ENCODE data around the gene MIOX.

DNA sequence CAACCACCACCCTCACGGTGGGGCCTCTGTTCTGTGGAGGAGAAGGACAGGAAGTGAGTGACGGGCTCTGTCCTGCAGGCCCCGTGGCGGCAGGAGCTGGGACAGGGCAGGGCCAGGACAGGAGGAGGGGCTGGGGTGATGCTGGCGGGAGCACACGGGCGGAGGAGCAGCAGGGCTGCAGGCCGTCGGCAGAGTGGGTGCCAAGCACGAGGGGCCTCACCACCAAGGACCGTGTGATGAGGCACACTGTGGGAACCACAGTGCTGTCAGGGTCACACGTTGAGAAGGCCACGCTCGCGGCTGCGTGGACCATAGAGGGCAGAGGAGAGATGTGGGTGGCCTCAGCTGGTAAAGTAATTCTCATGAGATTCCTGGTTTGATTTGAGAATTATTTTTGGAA, 30.2 kb downstream of the MIOX start:
- TF ChIP-seq, protein P1, sequence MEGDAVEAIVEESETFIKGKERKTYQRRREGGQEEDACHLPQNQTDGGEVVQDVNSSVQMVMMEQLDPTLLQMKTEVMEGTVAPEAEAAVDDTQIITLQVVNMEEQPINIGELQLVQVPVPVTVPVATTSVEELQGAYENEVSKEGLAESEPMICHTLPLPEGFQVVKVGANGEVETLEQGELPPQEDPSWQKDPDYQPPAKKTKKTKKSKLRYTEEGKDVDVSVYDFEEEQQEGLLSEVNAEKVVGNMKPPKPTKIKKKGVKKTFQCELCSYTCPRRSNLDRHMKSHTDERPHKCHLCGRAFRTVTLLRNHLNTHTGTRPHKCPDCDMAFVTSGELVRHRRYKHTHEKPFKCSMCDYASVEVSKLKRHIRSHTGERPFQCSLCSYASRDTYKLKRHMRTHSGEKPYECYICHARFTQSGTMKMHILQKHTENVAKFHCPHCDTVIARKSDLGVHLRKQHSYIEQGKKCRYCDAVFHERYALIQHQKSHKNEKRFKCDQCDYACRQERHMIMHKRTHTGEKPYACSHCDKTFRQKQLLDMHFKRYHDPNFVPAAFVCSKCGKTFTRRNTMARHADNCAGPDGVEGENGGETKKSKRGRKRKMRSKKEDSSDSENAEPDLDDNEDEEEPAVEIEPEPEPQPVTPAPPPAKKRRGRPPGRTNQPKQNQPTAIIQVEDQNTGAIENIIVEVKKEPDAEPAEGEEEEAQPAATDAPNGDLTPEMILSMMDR (IDR thresholded peaks at IDR 0.05): no peak
- no peak for TF ChIP-seq POLR2A (IDR thresholded peaks at IDR 0.05)
